ENCODE results near the gene SERTAD3. TPM values are rescaled to one million over a fixed set of nuclear protein-coding genes. Genes with fewer than 3 reads are reported as not detected.

SERTAD3 gene
- total RNA-seq, 5 donors from 2014 or later (not counting 1 experiment from before 2014, with no cell fraction given), result 17.4 to 26.7 (median 24.7) TPM

- Histone ChIP-seq H3K9me3 (no peaks in the 10 kb centered on the region), H3K4me3 (ENCODE audit: control insufficient read depth in 1 of 2, extremely low read depth in 1 of 2, low read length in 1 of 2) (peak overlapping the region; percentile 91 to 100), H3K36me3 (ENCODE audit: control insufficient read depth in 2 of 2, extremely low read depth in 1 of 2, insufficient read depth in 1 of 2, low read length in 1 of 2) (peaks cover 9 to 21% of the 10 kb centered on the region in 2 donors), H3K27ac (ENCODE audit: low read length) (peak overlapping the region; percentile 77), H3K4me1 (ENCODE audit: control insufficient read depth in 1 of 2, extremely low read depth in 1 of 2, insufficient read depth in 2 of 2, low read length in 2 of 2) (peaks cover 6 to 18% of the 10 kb centered on the region in 2 experiments), H3K27me3 (replicated peaks in 1 of 2; ENCODE audit: control insufficient read depth in 2 of 2, extremely low read depth in 1 of 2, insufficient read depth in 2 of 2, low read length in 1 of 2) (no peaks in the 10 kb centered on the region)
- ChIA-PET POLR2A (interaction anchor here (0.7 to 1.9 kb wide), 5 partner anchors 17 to 501 kb away, joined by 3 to 10 read pairs (median 6); partner anchors contain the start of genes BLVRB (in 1 of the 2), SERTAD1 (in 1 of the 2) and SPTBN4 (in 1 of the 2)), CTCF (interaction anchor here in 1 of 2 donors (0.5 to 1.9 kb wide), 9 partner anchors 15 to 472 kb away, joined by 3 to 9 read pairs (median 4); partner anchors contain the start of genes BLVRB, PSMC4 and SERTAD1)
- DNase-seq (peak; percentile 96 to 100 (median 99)), ATAC-seq (replicated peaks in 1 of 4) (peak; percentile 76 to 78 (median 78))
- Mint-ChIP-seq H3K4me1 (peaks cover 18 to 21% (median 18%) of the 10 kb centered on the region in 3 donors), H3K27me3 (no peaks in the 10 kb centered on the region), H3K9me3 (no peaks in the 10 kb centered on the region), H3K27ac (peak overlapping the region; percentile 97 to 99), H3K4me3 (peak overlapping the region; percentile 98 to 100 (median 100)), H3K36me3 (peaks cover 7% of the 10 kb centered on the region)
- under 1% methylated on average over 44 of the region's 52 CpGs for WGBS (ENCODE audit: insufficient coverage)
Measured at GRCh38 chr19:40443131-40443999, 770 bp downstream of the SERTAD3 start.

GRCh38 chr19:40442328-40443130, 1.6 kb downstream of the SERTAD3 start:
- H3K27me3 ChIP-seq (replicated peaks in 1 of 2; ENCODE audit: control insufficient read depth in 2 of 2, extremely low read depth in 1 of 2, insufficient read depth in 2 of 2, low read length in 1 of 2), result no peaks in the 10 kb centered on the region
- peaks cover 5 to 21% of the 10 kb centered on the region in 2 donors for H3K36me3 ChIP-seq (ENCODE audit: control insufficient read depth in 2 of 2, extremely low read depth in 1 of 2, insufficient read depth in 1 of 2, low read length in 1 of 2)
- Mint-ChIP-seq H3K4me1 (peaks cover 18 to 21% (median 18%) of the 10 kb centered on the region in 3 donors), H3K27ac (peak overlapping the region; percentile 97 to 99), H3K4me3 (peak overlapping the region; percentile 98 to 100 (median 100)), H3K27me3 (no peaks in the 10 kb centered on the region), H3K9me3 (no peaks in the 10 kb centered on the region), H3K36me3 (peaks cover 7% of the 10 kb centered on the region)
- H3K4me1 ChIP-seq (ENCODE audit: control insufficient read depth in 1 of 2, extremely low read depth in 1 of 2, insufficient read depth in 2 of 2, low read length in 2 of 2), result peaks cover 6 to 18% of the 10 kb centered on the region in 2 experiments
- no peaks in the 10 kb centered on the region for H3K9me3 ChIP-seq
- H3K4me3 ChIP-seq (ENCODE audit: control insufficient read depth in 1 of 2, extremely low read depth in 1 of 2, low read length in 1 of 2), result peak overlapping the region; percentile 91 to 100
- CTCF ChIA-PET, result interaction anchor here in 1 of 2 donors (0.5 to 1.5 kb wide), 8 partner anchors 15 to 472 kb away, joined by 3 to 9 read pairs (median 4); partner anchors contain the start of genes BLVRB, PSMC4 and SERTAD1
- peak in 1 of 35 experiments; percentile 35 for DNase-seq
- POLR2A ChIA-PET, result interaction anchor here in 1 of 2 donors (0.9 to 1.9 kb wide), 4 partner anchors 16 to 501 kb away, joined by 3 to 10 read pairs (median 6); partner anchors contain the start of genes BLVRB, SERTAD1 and SPTBN4
- no peak for ATAC-seq (replicated peaks in 1 of 4)
- peak overlapping the region; percentile 39 for H3K27ac ChIP-seq (ENCODE audit: low read length)
- WGBS (ENCODE audit: insufficient coverage), result 16% methylated on average over 12 of the region's 22 CpGs

- H3K27me3 ChIP-seq (replicated peaks in 1 of 2; ENCODE audit: control insufficient read depth in 2 of 2, extremely low read depth in 1 of 2, insufficient read depth in 2 of 2, low read length in 1 of 2), result no peaks in the 10 kb centered on the region
- POLR2A ChIA-PET, result no interaction called here
- H3K36me3 ChIP-seq (ENCODE audit: control insufficient read depth in 2 of 2, extremely low read depth in 1 of 2, insufficient read depth in 1 of 2, low read length in 1 of 2), result peaks cover 5 to 21% of the 10 kb centered on the region in 2 donors
- H3K4me1 ChIP-seq (ENCODE audit: control insufficient read depth in 1 of 2, extremely low read depth in 1 of 2, insufficient read depth in 2 of 2, low read length in 2 of 2), result peaks cover 6 to 18% of the 10 kb centered on the region in 2 experiments
- no peaks in the 10 kb centered on the region for H3K27me3 Mint-ChIP-seq
- H3K4me1 Mint-ChIP-seq, result peaks cover 18 to 21% (median 18%) of the 10 kb centered on the region in 3 donors
- no peak for ATAC-seq (replicated peaks in 1 of 4)
- CTCF ChIA-PET, result interaction anchor here in 1 of 2 donors (0.6 to 1.9 kb wide), 3 partner anchors 11 to 22 kb away, joined by 3 to 12 read pairs (median 4); no protein-coding TSS in a partner anchor
- H3K27ac ChIP-seq (ENCODE audit: low read length), result no peak overlapping the region
- peaks cover 7% of the 10 kb centered on the region for H3K36me3 Mint-ChIP-seq
- H3K9me3 Mint-ChIP-seq, result no peaks in the 10 kb centered on the region
- peak overlapping the region; percentile 98 to 100 (median 100) for H3K4me3 Mint-ChIP-seq
- no peaks in the 10 kb centered on the region for H3K9me3 ChIP-seq
- H3K27ac Mint-ChIP-seq, result peak overlapping the region in 1 of 2 donors; percentile 99
- DNase-seq, result no peak
- no peak overlapping the region for H3K4me3 ChIP-seq (ENCODE audit: control insufficient read depth in 1 of 2, extremely low read depth in 1 of 2, low read length in 1 of 2)
- WGBS (ENCODE audit: insufficient coverage), result 96% methylated on average over 4 of the region's 11 CpGs
Measured at GRCh38 chr19:40441719-40442253, 2.3 kb downstream of the SERTAD3 start.

GRCh38 chr19:40438284-40438683, 5.9 kb downstream of the SERTAD3 start:
- Histone ChIP-seq H3K4me3 (ENCODE audit: control insufficient read depth in 1 of 2, extremely low read depth in 1 of 2, low read length in 1 of 2) (no peak overlapping the region), H3K27me3 (replicated peaks in 1 of 2; ENCODE audit: control insufficient read depth in 2 of 2, extremely low read depth in 1 of 2, insufficient read depth in 2 of 2, low read length in 1 of 2) (peaks cover 0 to under 1% of the 10 kb centered on the region in 2 experiments), H3K27ac (ENCODE audit: low read length) (no peak overlapping the region), H3K4me1 (ENCODE audit: control insufficient read depth in 1 of 2, extremely low read depth in 1 of 2, insufficient read depth in 2 of 2, low read length in 2 of 2) (peaks cover 9 to 23% of the 10 kb centered on the region in 2 experiments), H3K9me3 (no peaks in the 10 kb centered on the region), H3K36me3 (ENCODE audit: control insufficient read depth in 2 of 2, extremely low read depth in 1 of 2, insufficient read depth in 1 of 2, low read length in 1 of 2) (peaks cover 5 to 21% of the 10 kb centered on the region in 2 donors)
- CTCF ChIA-PET, result interaction anchor here in 1 of 2 donors (0.7 kb wide), 1 partner anchor 97 kb away, joined by 4 read pairs; no protein-coding TSS in a partner anchor
- peaks cover 7% of the 10 kb centered on the region for H3K36me3 Mint-ChIP-seq
- POLR2A ChIA-PET, result no interaction called here
- WGBS (ENCODE audit: insufficient coverage), result 100% methylated on average over 1 of the region's 3 CpGs
- no peak overlapping the region for H3K27ac Mint-ChIP-seq
- DNase-seq (no peak), ATAC-seq (replicated peaks in 1 of 4) (no peak)
- H3K4me1 Mint-ChIP-seq, result peaks cover 19 to 30% (median 21%) of the 10 kb centered on the region in 3 donors
- H3K4me3 Mint-ChIP-seq, result no peak overlapping the region
- H3K27me3 Mint-ChIP-seq, result no peaks in the 10 kb centered on the region
- no peaks in the 10 kb centered on the region for H3K9me3 Mint-ChIP-seq

- ATAC-seq (replicated peaks in 1 of 4) (peak; percentile 84 to 94 (median 89)), DNase-seq (peak in 32 of 35 experiments; percentile 22 to 63 (median 43))
- Mint-ChIP-seq H3K4me3 (peak overlapping the region; percentile 87 to 95 (median 89)), H3K27ac (peak overlapping the region; percentile 97 to 99), H3K4me1 (peaks cover 7 to 21% (median 15%) of the 10 kb centered on the region in 3 donors), H3K9me3 (no peaks in the 10 kb centered on the region), H3K27me3 (no peaks in the 10 kb centered on the region), H3K36me3 (no peaks in the 10 kb centered on the region)
- 7% methylated on average over 47 of the region's 50 CpGs for WGBS (ENCODE audit: insufficient coverage)
- Histone ChIP-seq H3K27me3 (replicated peaks in 1 of 2; ENCODE audit: control insufficient read depth in 2 of 2, extremely low read depth in 1 of 2, insufficient read depth in 2 of 2, low read length in 1 of 2) (peaks cover 0 to 4% of the 10 kb centered on the region in 2 experiments), H3K27ac (ENCODE audit: low read length) (peak overlapping the region; percentile 77), H3K9me3 (no peaks in the 10 kb centered on the region), H3K4me1 (ENCODE audit: control insufficient read depth in 1 of 2, extremely low read depth in 1 of 2, insufficient read depth in 2 of 2, low read length in 2 of 2) (peaks cover 3 to 13% of the 10 kb centered on the region in 2 experiments), H3K4me3 (ENCODE audit: control insufficient read depth in 1 of 2, extremely low read depth in 1 of 2, low read length in 1 of 2) (peak overlapping the region; percentile 50 to 52), H3K36me3 (ENCODE audit: control insufficient read depth in 2 of 2, extremely low read depth in 1 of 2, insufficient read depth in 1 of 2, low read length in 1 of 2) (no peaks in the 10 kb centered on the region)
- ChIA-PET CTCF (no interaction called here), POLR2A (interaction anchor here in 1 of 2 donors (0.7 kb wide), 1 partner anchor 990 kb away, joined by 4 read pairs; no protein-coding TSS in a partner anchor)
Measured at GRCh38 chr19:40433391-40434216, 10.5 kb downstream of the SERTAD3 start.

All from T-cell (primary cell).